ENCODE data around the gene SGPP2.

DNA sequence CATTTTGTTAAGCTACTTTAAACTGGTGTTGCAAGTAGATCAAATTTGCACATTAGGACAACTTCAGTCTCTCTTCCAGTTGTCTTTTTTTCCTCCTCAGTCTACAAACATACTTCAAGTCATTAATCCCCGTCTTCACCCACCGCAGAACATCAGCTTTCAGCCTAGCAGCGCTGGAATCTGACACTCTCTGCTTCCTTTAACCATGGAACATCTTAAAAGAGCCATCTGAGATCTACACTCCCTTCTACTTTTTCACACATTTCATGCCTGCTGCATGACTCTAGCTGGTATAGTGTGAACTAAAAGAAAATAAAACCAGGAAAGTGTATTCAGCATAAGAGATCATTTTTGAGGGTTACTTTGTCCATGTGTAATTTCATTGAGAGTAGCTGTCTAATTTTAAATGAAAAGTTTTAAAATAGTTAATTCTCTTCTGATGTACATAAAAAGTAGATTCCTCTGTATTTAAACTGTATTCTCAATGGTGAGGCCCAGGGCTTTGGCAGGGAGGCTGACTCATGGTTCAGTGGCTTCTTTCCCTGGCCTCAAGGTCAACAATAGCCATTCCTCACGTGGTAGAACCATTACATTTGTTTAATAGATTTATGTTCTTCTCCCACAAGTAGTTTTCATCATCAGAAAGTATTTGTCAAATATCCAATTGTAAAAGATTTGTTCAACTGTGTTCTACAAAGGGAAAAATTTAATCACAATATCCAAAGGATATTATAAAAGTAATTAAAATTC, 16.5 kb downstream of the SGPP2 start:
- TF ChIP-seq, protein P1, sequence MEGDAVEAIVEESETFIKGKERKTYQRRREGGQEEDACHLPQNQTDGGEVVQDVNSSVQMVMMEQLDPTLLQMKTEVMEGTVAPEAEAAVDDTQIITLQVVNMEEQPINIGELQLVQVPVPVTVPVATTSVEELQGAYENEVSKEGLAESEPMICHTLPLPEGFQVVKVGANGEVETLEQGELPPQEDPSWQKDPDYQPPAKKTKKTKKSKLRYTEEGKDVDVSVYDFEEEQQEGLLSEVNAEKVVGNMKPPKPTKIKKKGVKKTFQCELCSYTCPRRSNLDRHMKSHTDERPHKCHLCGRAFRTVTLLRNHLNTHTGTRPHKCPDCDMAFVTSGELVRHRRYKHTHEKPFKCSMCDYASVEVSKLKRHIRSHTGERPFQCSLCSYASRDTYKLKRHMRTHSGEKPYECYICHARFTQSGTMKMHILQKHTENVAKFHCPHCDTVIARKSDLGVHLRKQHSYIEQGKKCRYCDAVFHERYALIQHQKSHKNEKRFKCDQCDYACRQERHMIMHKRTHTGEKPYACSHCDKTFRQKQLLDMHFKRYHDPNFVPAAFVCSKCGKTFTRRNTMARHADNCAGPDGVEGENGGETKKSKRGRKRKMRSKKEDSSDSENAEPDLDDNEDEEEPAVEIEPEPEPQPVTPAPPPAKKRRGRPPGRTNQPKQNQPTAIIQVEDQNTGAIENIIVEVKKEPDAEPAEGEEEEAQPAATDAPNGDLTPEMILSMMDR (IDR thresholded peaks at IDR 0.05): no peak
- no peak for TF ChIP-seq POLR2A (IDR thresholded peaks at IDR 0.05)
